GM13976 (cell line): ENCODE data around the gene SUPT3H.

Source experiments
- DNase-seq: peaks from one replicate; pipeline ENCODE4 v3.0.0; 2012; ENCODE audit warnings: low spot score
- CTCF ChIP-seq: IDR thresholded peaks from 2 replicates; pipeline ENCODE4 v1.5.1; 2012; ENCODE audit warnings: borderline replicate concordance, mild to moderate bottlenecking; ENCODE audit not compliant: insufficient read depth; ENCODE audit errors: extremely low read depth, missing control alignments, control extremely low read depth
- in situ Hi-C: fragments of 300-500 bp; cut with MboI; formaldehyde crosslinking; loops from one replicate; pipeline ENCODE4 v1.12.0; 2022; ENCODE audit warnings: low sequenced_read_pairs, mixed read lengths, inconsistent platforms; ENCODE audit not compliant: unreplicated experiment

SUPT3H gene

GRCh38 chr6:44959651-44960050 lies 418.1 kb downstream of the SUPT3H start:
- no peak for DNase-seq
- in situ Hi-C loops, result no loop called here

GRCh38 chr6:44957156-44957555 lies 420.6 kb downstream of the SUPT3H start:
- no peak for DNase-seq
- no peak for TF ChIP-seq CTCF
- in situ Hi-C loops, result no loop called here

More at GRCh38 chr6:44959651-44960050, 418.1 kb downstream of the SUPT3H start:
- TF ChIP-seq CTCF, result no peak

- in situ Hi-C loops, result no loop called here
- DNase-seq, result no peak
- no peak for TF ChIP-seq CTCF
Observed at GRCh38 chr6:44956396-44956795, 421.3 kb downstream of the SUPT3H start.

- no peak for TF ChIP-seq CTCF
- no peak for DNase-seq
- in situ Hi-C loops, result no loop called here
Observed at GRCh38 chr6:44955145-44955544, 422.6 kb downstream of the SUPT3H start.

GRCh38 chr6:44954281-44954680 lies 423.5 kb downstream of the SUPT3H start:
- no peak for DNase-seq
- no peak for TF ChIP-seq CTCF
- in situ Hi-C loops, result no loop called here

- in situ Hi-C loops, result no loop called here
- TF ChIP-seq CTCF, result no peak
- DNase-seq, result no peak
Observed at GRCh38 chr6:44951253-44951747, 426.4 kb downstream of the SUPT3H start.

GRCh38 chr6:44949596-44950201 lies 428.0 kb downstream of the SUPT3H start:
- in situ Hi-C loops, result no loop called here
- DNase-seq, result no peak
- no peak for TF ChIP-seq CTCF
